K562 (cell line): ENCODE data around the gene SIRT7. TPM values are rescaled to one million over a fixed set of nuclear protein-coding genes. Genes with fewer than 3 reads are reported as not detected.

ENCODE experiments used
- ARID4B ChIP-seq: sonication (generic); formaldehyde crosslinking; IDR thresholded peaks from 2 replicates; pipeline ENCODE4 v1.8.0; 2022; ENCODE audit warnings: mild to moderate bottlenecking, missing genetic modification reagents
- CCNT2 ChIP-seq: IDR thresholded peaks from 2 replicates; pipeline ENCODE4 v1.6.1; 2011; ENCODE audit warnings: borderline replicate concordance, low read depth, mild to moderate bottlenecking, moderate library complexity, mixed read lengths, low read length; ENCODE audit not compliant: insufficient read length; ENCODE audit errors: extremely low read depth
- CTCF ChIP-seq, 3 experiments: IDR thresholded peaks in 2 of 3; conservative IDR thresholded peaks in 1 of 3; 2 replicates each; pipeline ENCODE4 v1.5.1; 2011 to 2012; ENCODE audit warnings: low read length in 3 of 3, mild to moderate bottlenecking in 3 of 3, control low read depth in 2 of 3, improper control_type of control experiment in 1 of 3, inconsistent platforms in 1 of 3, low read depth in 1 of 3, mixed read lengths in 1 of 3, moderate library complexity in 1 of 3; ENCODE audit not compliant: insufficient read depth in 2 of 3
- EGR1 ChIP-seq: fragments of 450-650 bp; conservative IDR thresholded peaks from 2 replicates; pipeline ENCODE4 v1.6.1; 2017; ENCODE audit warnings: mild to moderate bottlenecking
- HDAC2 ChIP-seq: fragments of 450-650 bp; IDR thresholded peaks from 2 replicates; pipeline ENCODE4 v1.6.1; 2016; ENCODE audit warnings: mild to moderate bottlenecking
- HNRNPLL ChIP-seq: fragments of 200-400 bp; formaldehyde crosslinking; IDR thresholded peaks from 2 replicates; pipeline ENCODE4 v1.6.1; 2017; ENCODE audit warnings: low read length, low read depth, mild to moderate bottlenecking; ENCODE audit not compliant: poor library complexity, severe bottlenecking
- KDM2B ChIP-seq: fragments of 250-450 bp; sonication (Bioruptor Pico); IDR thresholded peaks from 2 replicates; pipeline ENCODE4 v1.8.0; 2021; ENCODE audit warnings: mild to moderate bottlenecking, moderate library complexity
- NFRKB ChIP-seq: fragments of 450-650 bp; IDR thresholded peaks from 2 replicates; pipeline ENCODE4 v1.6.1; 2016; ENCODE audit warnings: low read depth
- NONO ChIP-seq, 2 experiments: fragments of 200-400 bp in 1 of 2; fragments of 450-650 bp in 1 of 2; formaldehyde crosslinking in 1 of 2; IDR thresholded peaks; 2 replicates each; pipeline ENCODE4 v1.6.1; 2017; ENCODE audit warnings: low read depth in 2 of 2, mild to moderate bottlenecking in 2 of 2, moderate library complexity in 2 of 2, low read length in 1 of 2
- RAD21 ChIP-seq, 2 experiments: fragments of 250-450 bp in 1 of 2; fragments of 450-650 bp in 1 of 2; sonication (Bioruptor Pico) in 1 of 2; formaldehyde crosslinking in 1 of 2; IDR thresholded peaks in 1 of 2; conservative IDR thresholded peaks in 1 of 2; 2 replicates each; pipeline versions ENCODE4 v1.4.0 to v1.8.0; 2020 to 2022; ENCODE audit warnings: mild to moderate bottlenecking in 2 of 2, moderate library complexity in 1 of 2
- SMARCE1 ChIP-seq: fragments of 450-650 bp; IDR thresholded peaks from 2 replicates; pipeline ENCODE4 v1.7.1; 2016; ENCODE audit warnings: mild to moderate bottlenecking
- ZNF639 ChIP-seq, 2 experiments: fragments of 200-800 bp in 1 of 2; sonication (Bioruptor generic) in 1 of 2; sonication (generic) in 1 of 2; formaldehyde crosslinking in 1 of 2; IDR thresholded peaks in 1 of 2; conservative IDR thresholded peaks in 1 of 2; 2 replicates each; pipeline versions ENCODE4 v1.5.0 to v1.6.1; 2016 to 2020; ENCODE audit warnings: missing compliant biosample characterization in 1 of 2, missing genetic modification characterization in 1 of 2, missing genetic modification reagents in 1 of 2
- ZNF79 ChIP-seq: fragments of 250-450 bp; sonication (Bioruptor Pico); IDR thresholded peaks from 2 replicates; pipeline ENCODE4 v1.4.0; 2020; ENCODE audit warnings: low read depth, mild to moderate bottlenecking, moderate library complexity
- polyA plus RNA-seq, 8 experiments: library from polyadenylated mRNA; depleted of rRNA in 4 of 8; stranded (reverse) in 5 of 8; unstranded in 3 of 8; fragments of >200 nt; fragmentation: Nextera tagmentation in 2 of 8; fragmentation: Illumina TruSeq in 1 of 8; extraction: Ambion mirVana in 2 of 8; extraction: Trizol in 1 of 8; gene quantifications; 2 replicates each; pipeline versions ENCODE4 v1.2.1 to v1.2.3, GENCODE V29; 2011 to 2014; ENCODE audit warnings: inconsistent platforms in 1 of 8, missing spikeins in 1 of 8
- total RNA-seq, 7 experiments: library from RNA; depleted of rRNA in 6 of 7; stranded (reverse); fragments of >200 nt in 6 of 7; fragmentation: Illumina TruSeq in 2 of 7; extraction: Trizol in 2 of 7; gene quantifications; 2 replicates each; pipeline versions ENCODE4 v1.2.1 to v1.2.3, GENCODE V29; 2011 to 2021; ENCODE audit warnings: low replicate concordance in 1 of 7

Gene SIRT7
- total and polyA plus RNA-seq, 9 of the 15 experiments (the other 6 are each of a cell fraction or from before 2014, with no cell fraction given) = 1.6 to 54.8 (median 20.3) TPM

- peak in 1 of 2 experiments; percentile 20; a peak in 1 of 4 replicates for TF ChIP-seq ZNF639 (CRISPR knock-in tag; conservative IDR thresholded peaks at IDR 0.05 in 1 of 2, IDR thresholded peaks at IDR 0.05 in 1 of 2)
- peak; percentile 18 to 60; a peak in 3 of 4 replicates for TF ChIP-seq RAD21 (CRISPR knock-in tag; conservative IDR thresholded peaks at IDR 0.05 in 1 of 2, IDR thresholded peaks at IDR 0.05 in 1 of 2)
- peak; percentile 34 to 48; a peak in 2 of 4 replicates for TF ChIP-seq NONO (IDR thresholded peaks at IDR 0.05; ENCODE audit: low read depth in 2 of 2, low read length in 1 of 2)
- TF ChIP-seq KDM2B (CRISPR knock-in tag) = peak; percentile 87; the same call in 1 of the 2 replicates
- TF ChIP-seq CTCF (IDR thresholded peaks at IDR 0.05 in 2 of 3, conservative IDR thresholded peaks at IDR 0.05 in 1 of 3; ENCODE audit: insufficient read depth in 2 of 3, low read depth in 1 of 3, low read length in 3 of 3) = peak; percentile 74 to 93 (median 90)
- peak; percentile 67 for TF ChIP-seq ARID4B
- peak; percentile 50 for TF ChIP-seq EGR1
- TF ChIP-seq HDAC2 = peak; percentile 7; the same call in 1 of the 2 replicates
- TF ChIP-seq NFRKB = no peak
- TF ChIP-seq ZNF79 (CRISPR knock-in tag) = no peak
- TF ChIP-seq SMARCE1 = no peak
- peak; percentile 27 for TF ChIP-seq CCNT2
- peak; percentile 21 for TF ChIP-seq HNRNPLL
Observed at GRCh38 chr17:81869221-81870130, 48.5 kb downstream of the SIRT7 start (continued).
